SK-N-SH (cell line): ENCODE data around the gene GDF9. TPM values are rescaled to one million over a fixed set of nuclear protein-coding genes. Genes with fewer than 3 reads are reported as not detected.

Source experiments
- CTCF ChIA-PET: fragments of 300-600, 350-600 bp; formaldehyde crosslinking; extraction: SDS; loops from one replicate; lab custom pipeline; 2021; lab: Yijun Ruan, JAX
- POLR2A ChIA-PET: fragments of 350-600 bp; sonication (Branson Sonifier 250); formaldehyde crosslinking; extraction: SDS; loops from one replicate; lab custom pipeline; 2020; ENCODE audit warnings: antibody characterized with exemption, inconsistent platforms; lab: Yijun Ruan, JAX
- DNase-seq: peaks from one replicate; pipeline ENCODE4 v3.0.0; 2012
- H2AFZ ChIP-seq: fragments of 200-600 bp; sonication (generic); 2 replicates; pipeline ENCODE4 v1.8.1; 2016; ENCODE audit warnings: antibody characterized with exemption, mild to moderate bottlenecking, low read depth
- H3F3A ChIP-seq: fragments of 200-600 bp; sonication (generic); replicated peaks from 2 replicates; pipeline ENCODE3; 2016; ENCODE audit warnings: antibody characterized with exemption, mild to moderate bottlenecking; ENCODE audit not compliant: insufficient read depth
- H3K27ac ChIP-seq, 2 experiments: fragments of 200-500 bp in 1 of 2; fragments of 200-600 bp in 1 of 2; sonication (Bioruptor generic) in 1 of 2; sonication (generic), shearing (Covaris generic) in 1 of 2; 2 replicates each; pipeline versions ENCODE4 v1.5.1 to v1.6.1; 2014 to 2016; ENCODE audit warnings: low read depth in 2 of 2, inconsistent platforms in 1 of 2, low read length in 1 of 2, mild to moderate bottlenecking in 1 of 2, mixed read lengths in 1 of 2
- H3K27me3 ChIP-seq: fragments of 200-600 bp; sonication (generic), shearing (Covaris generic); 2 replicates; pipeline ENCODE4 v1.6.1; 2016; ENCODE audit warnings: mixed run types; ENCODE audit not compliant: insufficient read depth
- H3K36me3 ChIP-seq, 2 experiments: fragments of 200-500 bp in 1 of 2; fragments of 200-600 bp in 1 of 2; sonication (Bioruptor generic) in 1 of 2; sonication (generic) in 1 of 2; replicated peaks in 1 of 2; 2 replicates each; pipeline versions ENCODE3 to v1.5.1; 2014 to 2016; ENCODE audit warnings: low read length in 1 of 2, mild to moderate bottlenecking in 1 of 2; ENCODE audit not compliant: insufficient read depth in 2 of 2, control insufficient read depth in 1 of 2
- H3K4me1 ChIP-seq, 2 experiments: fragments of 200-500 bp in 1 of 2; fragments of 200-600 bp in 1 of 2; sonication (Bioruptor generic) in 1 of 2; sonication (generic), shearing (Covaris generic) in 1 of 2; 2 replicates each; pipeline versions ENCODE4 v1.5.1 to v1.6.1; 2014 to 2016; ENCODE audit warnings: low read depth in 1 of 2, low read length in 1 of 2, mixed run types in 1 of 2; ENCODE audit not compliant: insufficient read depth in 2 of 2, control insufficient read depth in 1 of 2
- H3K4me2 ChIP-seq: fragments of 200-600 bp; sonication (generic), shearing (Covaris generic); 2 replicates; pipeline ENCODE4 v1.6.1; 2017; ENCODE audit warnings: mixed run types
- H3K4me3 ChIP-seq, 2 experiments: fragments of 200-500 bp in 1 of 2; fragments of 200-600 bp in 1 of 2; sonication (Bioruptor generic) in 1 of 2; sonication (generic), shearing (Covaris generic) in 1 of 2; 2 replicates each; pipeline versions ENCODE4 v1.5.1 to v1.8.1; 2014 to 2016; ENCODE audit warnings: low read depth in 2 of 2, inconsistent platforms in 1 of 2, low read length in 1 of 2, mild to moderate bottlenecking in 1 of 2, mixed read lengths in 1 of 2, moderate library complexity in 1 of 2
- H3K79me2 ChIP-seq: fragments of 200-600 bp; sonication (generic); 2 replicates; pipeline ENCODE4 v1.8.1; 2017; ENCODE audit warnings: mild to moderate bottlenecking; ENCODE audit not compliant: insufficient read depth
- H3K9ac ChIP-seq: fragments of 200-600 bp; sonication (generic); 2 replicates; pipeline ENCODE4 v1.6.1; 2017; ENCODE audit warnings: mixed run types
- H3K9me2 ChIP-seq: fragments of 200-600 bp; sonication (generic); 2 replicates; pipeline ENCODE4 v1.6.1; 2017; ENCODE audit warnings: mixed run types
- H3K9me3 ChIP-seq: fragments of 200-600 bp; sonication (generic); 2 replicates; pipeline ENCODE4 v1.6.1; 2017; ENCODE audit warnings: mixed run types, mild to moderate bottlenecking, moderate library complexity
- H4K20me1 ChIP-seq: fragments of 200-600 bp; sonication (generic); 2 replicates; pipeline ENCODE4 v1.6.1; 2017; ENCODE audit warnings: mild to moderate bottlenecking, mixed run types; ENCODE audit not compliant: insufficient read depth
- CHD2 ChIP-seq: fragments of 150-350 bp; IDR thresholded peaks from 2 replicates; pipeline ENCODE4 v1.6.1; 2018; ENCODE audit warnings: low read length; ENCODE audit not compliant: partially characterized antibody
- ELF1 ChIP-seq: IDR thresholded peaks from 2 replicates; pipeline ENCODE4 v1.4.0; 2012
- EP300 ChIP-seq, 2 experiments: IDR thresholded peaks; 2 replicates each; pipeline versions ENCODE4 v1.4.0 to v1.6.1; 2012; ENCODE audit warnings: borderline replicate concordance in 1 of 2, low read depth in 1 of 2, low read length in 1 of 2
- GATA2 ChIP-seq: sonication (generic); formaldehyde crosslinking; IDR thresholded peaks from 2 replicates; pipeline ENCODE4 v1.5.0; 2020; ENCODE audit warnings: mild to moderate bottlenecking, missing genetic modification reagents
- JUND ChIP-seq: IDR thresholded peaks from 2 replicates; pipeline ENCODE4 v1.4.0; 2012
- MXI1 ChIP-seq: IDR thresholded peaks from 2 replicates; pipeline ENCODE4 v1.6.1; 2012; ENCODE audit warnings: mild to moderate bottlenecking, low read depth, low read length, improper control_type of control experiment
- RFX5 ChIP-seq: IDR thresholded peaks from 2 replicates; pipeline ENCODE4 v1.6.1; 2012; ENCODE audit warnings: mild to moderate bottlenecking, improper control_type of control experiment, low read length
- RXRA ChIP-seq: IDR thresholded peaks from 2 replicates; pipeline ENCODE4 v1.4.0; 2012; ENCODE audit warnings: low read depth, mild to moderate bottlenecking, borderline replicate concordance
- TCF12 ChIP-seq: IDR thresholded peaks from 2 replicates; pipeline ENCODE4 v1.4.0; 2012
- TEAD4 ChIP-seq: IDR thresholded peaks from 2 replicates; pipeline ENCODE4 v1.4.0; 2012; ENCODE audit warnings: mild to moderate bottlenecking, borderline replicate concordance; ENCODE audit not compliant: insufficient read depth
- WGBS: methylation state at CpG from one replicate; pipeline ENCODE4 v1.1.6; 2017; ENCODE audit warnings: low lambda C conversion rate; 5-methylcytosine and 5-hydroxymethylcytosine counted together
- polyA plus RNA-seq, 3 experiments: library from polyadenylated mRNA; depleted of rRNA; stranded (reverse); fragments of >200 nt; gene quantifications; 2 replicates each; pipeline ENCODE4 v1.2.3, GENCODE V29; 2012
- TF ChIP-seq, protein P1 (sequence below): IDR thresholded peaks from 2 replicates; pipeline ENCODE4 v1.6.1; 2012; ENCODE audit warnings: mild to moderate bottlenecking, low read depth, low read length, moderate library complexity
- TF ChIP-seq, protein P2 (sequence below): fragments of 200-600 bp; sonication (generic); IDR thresholded peaks from 2 replicates; pipeline ENCODE4 v1.6.1; 2017; ENCODE audit warnings: antibody characterized with exemption, mild to moderate bottlenecking, moderate library complexity
- TF ChIP-seq, protein P3 (sequence below): fragments of 150-350 bp; IDR thresholded peaks from 2 replicates; pipeline ENCODE4 v1.6.1; 2017; ENCODE audit warnings: antibody characterized with exemption, low read length, low read depth, borderline replicate concordance

GDF9 gene
- polyA plus RNA-seq, 1 of the 3 experiments (the other 2 are of a cell fraction), result 0.82 TPM

DNA sequence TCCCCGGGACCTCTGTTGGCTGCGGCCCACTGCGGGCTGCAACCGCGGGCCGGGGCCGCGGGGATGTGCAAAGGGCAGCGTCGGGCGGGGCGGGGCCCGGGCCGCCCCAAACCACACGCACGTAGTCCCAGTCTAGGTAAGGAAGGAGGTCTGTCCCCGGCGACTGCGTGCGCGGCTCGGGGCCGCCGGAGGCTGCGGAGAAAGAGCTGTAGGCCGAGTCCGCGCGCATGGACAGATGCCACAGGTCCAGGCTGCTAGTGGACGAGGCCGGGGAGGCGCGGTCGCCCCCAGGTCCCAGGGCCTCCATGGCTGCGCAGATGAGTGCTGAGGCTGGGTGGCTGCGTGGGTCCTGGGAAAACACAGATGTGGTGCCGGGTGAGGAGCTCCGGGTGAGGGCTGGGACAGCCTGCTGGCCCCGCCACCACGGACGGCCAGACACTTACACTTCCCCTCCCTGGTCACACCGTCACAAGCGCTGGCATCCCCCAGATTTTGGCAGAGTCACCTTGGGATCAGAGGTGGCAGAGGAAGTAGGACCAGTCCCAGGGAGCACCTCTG is 40.4 kb downstream of the GDF9 start:
- CTCF ChIA-PET, result interaction anchor here (1.3 to 2.2 kb wide), 2 partner anchors 58 to 71 kb away, joined by 3 to 7 read pairs; no protein-coding TSS in a partner anchor
- Histone ChIP-seq H3K27ac (no peak overlapping the region), H3K9ac (no peak overlapping the region), H4K20me1 (no peaks in the 10 kb centered on the region), H3F3A (no peaks in the 10 kb centered on the region), H3K4me1 (peaks cover 0 to 8% of the 10 kb centered on the region in 2 experiments; a peak in 1 of 4 replicates), H3K9me3 (no peaks in the 10 kb centered on the region), H3K79me2 (no peaks in the 10 kb centered on the region), H3K36me3 (no peaks in the 10 kb centered on the region), H3K27me3 (no peaks in the 10 kb centered on the region), H3K4me2 (no peak overlapping the region), H3K9me2 (no peaks in the 10 kb centered on the region), H2AFZ (no peak overlapping the region), H3K4me3 (no peak overlapping the region)
- 98% methylated on average over 35 of the region's 43 CpGs for WGBS
- TF ChIP-seq RXRA (no peak), EP300 (IDR thresholded peaks at IDR 0.05; ENCODE audit: borderline replicate concordance in 1 of 2, low read depth in 1 of 2, low read length in 1 of 2) (no peak)
- POLR2A ChIA-PET, result no interaction called here
- no peak for DNase-seq

DNA sequence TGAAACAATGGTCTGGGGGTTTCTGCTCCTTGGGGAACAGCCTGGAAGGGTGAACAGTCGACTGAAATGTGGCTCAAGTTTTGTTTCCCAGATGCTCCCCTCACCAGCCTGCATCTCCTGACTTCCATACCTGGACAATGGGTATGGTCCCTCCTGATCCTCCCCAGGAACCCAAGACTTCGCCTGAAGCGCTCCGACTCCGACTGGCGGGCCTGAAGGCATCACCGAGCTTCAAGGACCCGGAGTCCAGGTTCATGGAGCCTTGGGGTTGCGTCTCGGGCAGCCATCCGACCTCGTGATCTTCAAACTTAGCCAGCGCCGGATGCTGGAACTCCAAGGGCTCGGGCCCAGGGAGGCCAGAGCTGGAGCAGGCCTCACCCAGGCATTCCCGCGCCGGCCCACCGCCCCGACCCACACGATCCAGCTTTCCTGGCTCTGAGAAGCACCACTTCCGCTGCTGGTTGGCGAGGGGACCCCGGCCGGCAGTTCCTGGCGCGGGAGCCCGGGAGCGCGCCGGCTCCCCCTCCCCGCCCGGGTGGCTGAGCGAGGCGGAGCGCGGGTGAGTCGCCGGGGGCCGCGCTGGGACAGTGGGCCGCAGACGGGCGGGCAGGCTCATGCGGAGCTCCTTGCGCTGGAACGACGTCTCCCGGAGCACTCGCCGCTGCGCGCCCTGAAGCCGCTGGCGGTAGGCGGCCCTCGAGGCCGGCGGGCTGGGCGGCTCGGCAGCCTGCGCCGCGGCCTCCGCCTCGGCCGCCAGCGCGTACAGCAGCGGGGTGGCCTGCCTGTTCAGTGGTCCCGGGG is 41.0 kb downstream of the GDF9 start:
- Histone ChIP-seq H3K9ac (no peak overlapping the region), H3F3A (no peaks in the 10 kb centered on the region), H3K27ac (no peak overlapping the region), H4K20me1 (no peaks in the 10 kb centered on the region), H3K4me2 (no peak overlapping the region), H3K79me2 (no peaks in the 10 kb centered on the region), H3K4me1 (peaks cover 0 to 10% of the 10 kb centered on the region in 2 experiments; a peak in 1 of 4 replicates), H3K9me2 (no peaks in the 10 kb centered on the region), H3K4me3 (no peak overlapping the region), H3K9me3 (no peaks in the 10 kb centered on the region), H3K27me3 (no peaks in the 10 kb centered on the region), H3K36me3 (no peaks in the 10 kb centered on the region), H2AFZ (no peak overlapping the region)
- 95% methylated on average over 50 of the region's 71 CpGs for whole genome bisulfite sequencing
- POLR2A ChIA-PET, result no interaction called here
- CTCF ChIA-PET, result interaction anchor here (1.3 to 6.8 kb wide), 3 partner anchors 11 to 298 kb away, joined by 3 to 88 read pairs (median 3); no protein-coding TSS in a partner anchor
- TF ChIP-seq TEAD4 (no peak), MXI1 (no peak), RFX5 (no peak), JUND (no peak), CHD2 (no peak), ELF1 (no peak), GATA2 (CRISPR knock-in tag) (no peak), TCF12 (no peak)
- TF ChIP-seq, protein P1, sequence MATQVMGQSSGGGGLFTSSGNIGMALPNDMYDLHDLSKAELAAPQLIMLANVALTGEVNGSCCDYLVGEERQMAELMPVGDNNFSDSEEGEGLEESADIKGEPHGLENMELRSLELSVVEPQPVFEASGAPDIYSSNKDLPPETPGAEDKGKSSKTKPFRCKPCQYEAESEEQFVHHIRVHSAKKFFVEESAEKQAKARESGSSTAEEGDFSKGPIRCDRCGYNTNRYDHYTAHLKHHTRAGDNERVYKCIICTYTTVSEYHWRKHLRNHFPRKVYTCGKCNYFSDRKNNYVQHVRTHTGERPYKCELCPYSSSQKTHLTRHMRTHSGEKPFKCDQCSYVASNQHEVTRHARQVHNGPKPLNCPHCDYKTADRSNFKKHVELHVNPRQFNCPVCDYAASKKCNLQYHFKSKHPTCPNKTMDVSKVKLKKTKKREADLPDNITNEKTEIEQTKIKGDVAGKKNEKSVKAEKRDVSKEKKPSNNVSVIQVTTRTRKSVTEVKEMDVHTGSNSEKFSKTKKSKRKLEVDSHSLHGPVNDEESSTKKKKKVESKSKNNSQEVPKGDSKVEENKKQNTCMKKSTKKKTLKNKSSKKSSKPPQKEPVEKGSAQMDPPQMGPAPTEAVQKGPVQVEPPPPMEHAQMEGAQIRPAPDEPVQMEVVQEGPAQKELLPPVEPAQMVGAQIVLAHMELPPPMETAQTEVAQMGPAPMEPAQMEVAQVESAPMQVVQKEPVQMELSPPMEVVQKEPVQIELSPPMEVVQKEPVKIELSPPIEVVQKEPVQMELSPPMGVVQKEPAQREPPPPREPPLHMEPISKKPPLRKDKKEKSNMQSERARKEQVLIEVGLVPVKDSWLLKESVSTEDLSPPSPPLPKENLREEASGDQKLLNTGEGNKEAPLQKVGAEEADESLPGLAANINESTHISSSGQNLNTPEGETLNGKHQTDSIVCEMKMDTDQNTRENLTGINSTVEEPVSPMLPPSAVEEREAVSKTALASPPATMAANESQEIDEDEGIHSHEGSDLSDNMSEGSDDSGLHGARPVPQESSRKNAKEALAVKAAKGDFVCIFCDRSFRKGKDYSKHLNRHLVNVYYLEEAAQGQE, result no peak
- TF ChIP-seq, protein P2, sequence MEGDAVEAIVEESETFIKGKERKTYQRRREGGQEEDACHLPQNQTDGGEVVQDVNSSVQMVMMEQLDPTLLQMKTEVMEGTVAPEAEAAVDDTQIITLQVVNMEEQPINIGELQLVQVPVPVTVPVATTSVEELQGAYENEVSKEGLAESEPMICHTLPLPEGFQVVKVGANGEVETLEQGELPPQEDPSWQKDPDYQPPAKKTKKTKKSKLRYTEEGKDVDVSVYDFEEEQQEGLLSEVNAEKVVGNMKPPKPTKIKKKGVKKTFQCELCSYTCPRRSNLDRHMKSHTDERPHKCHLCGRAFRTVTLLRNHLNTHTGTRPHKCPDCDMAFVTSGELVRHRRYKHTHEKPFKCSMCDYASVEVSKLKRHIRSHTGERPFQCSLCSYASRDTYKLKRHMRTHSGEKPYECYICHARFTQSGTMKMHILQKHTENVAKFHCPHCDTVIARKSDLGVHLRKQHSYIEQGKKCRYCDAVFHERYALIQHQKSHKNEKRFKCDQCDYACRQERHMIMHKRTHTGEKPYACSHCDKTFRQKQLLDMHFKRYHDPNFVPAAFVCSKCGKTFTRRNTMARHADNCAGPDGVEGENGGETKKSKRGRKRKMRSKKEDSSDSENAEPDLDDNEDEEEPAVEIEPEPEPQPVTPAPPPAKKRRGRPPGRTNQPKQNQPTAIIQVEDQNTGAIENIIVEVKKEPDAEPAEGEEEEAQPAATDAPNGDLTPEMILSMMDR, result no peak
- TF ChIP-seq, protein P3, sequence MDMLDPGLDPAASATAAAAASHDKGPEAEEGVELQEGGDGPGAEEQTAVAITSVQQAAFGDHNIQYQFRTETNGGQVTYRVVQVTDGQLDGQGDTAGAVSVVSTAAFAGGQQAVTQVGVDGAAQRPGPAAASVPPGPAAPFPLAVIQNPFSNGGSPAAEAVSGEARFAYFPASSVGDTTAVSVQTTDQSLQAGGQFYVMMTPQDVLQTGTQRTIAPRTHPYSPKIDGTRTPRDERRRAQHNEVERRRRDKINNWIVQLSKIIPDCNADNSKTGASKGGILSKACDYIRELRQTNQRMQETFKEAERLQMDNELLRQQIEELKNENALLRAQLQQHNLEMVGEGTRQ, result no peak
- DNase-seq, result no peak
